HT1080 (cell line): ENCODE data around the gene ELF4. TPM values are rescaled to one million over a fixed set of nuclear protein-coding genes. Genes with fewer than 3 reads are reported as not detected.

ENCODE experiments used
- DNase-seq: peaks from one replicate; pipeline ENCODE4 v3.0.0-alpha.2; 2015; ENCODE audit warnings: low read depth
- total RNA-seq: library from RNA; depleted of rRNA; stranded (reverse); fragments of >200 nt; shearing (Covaris generic); gene quantifications from 2 replicates; pipeline ENCODE4 v1.2.3, GENCODE V29; 2014; rRNA removed

ELF4 gene
- total RNA-seq, 1 experiment from 2014 or later: 18.2 TPM

DNA sequence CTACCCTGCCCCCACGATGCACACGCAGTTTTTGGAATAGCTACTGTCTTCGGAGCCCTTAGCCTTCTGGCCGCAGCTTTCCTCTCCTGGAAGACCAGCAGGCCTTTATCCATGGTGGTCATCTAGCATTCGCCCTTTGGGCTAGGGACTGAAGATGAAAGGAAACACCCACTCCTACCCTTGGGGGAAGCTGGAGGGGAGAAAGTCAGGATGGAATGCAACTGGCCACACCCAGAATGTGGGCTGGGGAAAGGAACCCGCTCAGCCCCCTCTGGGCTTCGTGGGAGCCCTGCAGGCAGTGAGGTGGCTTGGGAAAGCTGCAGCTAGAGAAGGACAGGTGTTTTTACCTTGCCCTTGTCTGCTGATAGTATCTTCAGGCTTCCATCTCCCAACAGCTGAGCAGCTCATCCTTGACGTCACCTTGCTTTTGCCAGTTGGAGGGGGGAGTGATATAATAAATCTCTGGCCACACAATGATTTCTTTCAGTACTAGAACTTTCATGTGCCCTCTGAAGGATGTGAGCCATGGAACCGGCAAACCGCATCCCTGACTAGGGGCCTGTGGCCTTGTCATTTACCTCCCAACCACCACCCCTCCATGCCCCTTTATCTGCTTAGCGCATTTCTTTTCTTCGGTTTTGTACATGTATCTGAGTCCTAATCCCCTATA lies 59.0 kb downstream of the ELF4 start:
- DNase-seq: no peak

DNA sequence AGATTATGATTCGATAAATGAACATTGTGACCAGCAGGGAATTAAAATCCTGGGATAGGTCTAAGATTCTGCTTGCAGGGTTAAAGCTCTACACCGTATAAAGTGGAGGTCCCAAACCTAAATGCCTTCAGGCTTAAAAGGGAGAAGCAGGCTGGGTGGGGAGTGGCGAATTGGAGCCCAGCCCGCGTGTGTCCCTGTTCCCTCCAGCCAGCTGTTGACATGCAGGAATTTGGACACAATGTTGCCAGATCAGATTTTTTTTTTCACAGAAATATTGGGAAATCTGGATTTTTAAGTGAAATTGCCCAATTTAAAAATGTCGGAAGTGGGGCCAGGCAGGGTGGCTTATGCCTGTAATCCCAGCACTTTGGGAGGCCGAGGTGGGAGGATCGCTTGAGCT lies 60.5 kb downstream of the ELF4 start:
- no peak for DNase-seq

GRCh38 chrX:130048686-130049222 lies 61.5 kb downstream of the ELF4 start:
- no peak for DNase-seq

- no peak for DNase-seq
Observed at GRCh38 chrX:130047416-130047815, 62.9 kb downstream of the ELF4 start.

GRCh38 chrX:130039847-130040246 lies 70.5 kb downstream of the ELF4 start:
- no peak for DNase-seq

GRCh38 chrX:130034178-130034577 lies 76.1 kb downstream of the ELF4 start:
- no peak for DNase-seq

DNA sequence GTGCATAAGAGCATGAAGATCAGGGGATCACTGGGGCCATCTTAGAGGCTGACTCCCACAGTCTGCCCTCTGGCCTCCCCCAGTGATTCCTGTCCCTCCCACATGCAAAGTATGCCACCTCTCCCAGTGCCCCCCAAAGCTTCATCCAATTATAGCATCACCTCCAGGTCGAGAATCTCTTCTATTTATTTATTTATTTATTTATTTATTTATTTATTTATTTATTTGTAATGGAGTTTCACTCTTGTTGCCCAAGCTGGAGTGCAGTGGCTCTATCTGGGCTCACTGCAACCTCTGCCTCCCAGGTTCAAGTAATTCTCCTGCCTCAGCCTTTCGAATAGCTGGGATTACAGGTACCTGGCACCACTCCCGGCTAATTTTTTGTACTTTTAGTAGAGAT lies 77.7 kb downstream of the ELF4 start:
- no peak for DNase-seq

DNA sequence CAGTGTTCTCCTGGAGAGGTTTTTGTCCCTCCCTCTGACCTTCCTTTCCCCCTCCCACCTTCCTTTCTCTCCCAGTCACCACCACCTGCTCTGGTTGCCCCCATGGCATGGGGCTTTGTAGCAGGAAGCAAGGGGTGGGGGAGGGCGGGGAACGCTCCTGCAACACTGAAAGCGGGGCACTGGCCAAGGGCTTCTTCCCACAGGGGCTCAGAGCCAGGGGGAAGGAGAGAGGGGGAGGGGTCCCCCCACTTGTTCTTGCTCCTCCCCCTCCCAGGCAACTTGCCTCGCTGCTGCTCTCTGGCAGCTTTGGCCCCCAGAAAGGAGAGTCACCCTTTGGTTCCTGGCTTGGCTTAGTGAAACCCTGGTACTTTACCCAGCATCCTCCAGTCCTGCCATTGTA lies 79.5 kb downstream of the ELF4 start:
- no peak for DNase-seq

DNA sequence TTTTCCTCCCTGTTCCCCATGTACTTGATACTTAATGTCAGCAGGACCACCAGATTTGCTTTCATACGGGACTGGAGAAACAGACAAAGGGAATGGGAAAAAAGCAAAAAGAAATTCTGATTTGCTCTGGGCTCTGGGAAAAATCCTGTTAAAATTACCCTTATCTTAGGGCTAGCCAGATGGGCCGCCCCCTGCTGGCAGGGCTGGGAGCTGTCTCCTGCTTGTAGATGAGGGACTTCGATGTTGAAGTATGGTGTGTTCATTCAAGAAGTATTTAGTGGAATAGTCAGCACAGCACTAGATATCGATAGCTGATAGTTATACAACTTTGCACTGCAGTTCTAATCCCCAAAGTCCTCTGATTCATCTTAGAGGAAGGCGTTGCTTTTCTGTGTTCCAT lies 82.1 kb downstream of the ELF4 start:
- DNase-seq: no peak

DNA sequence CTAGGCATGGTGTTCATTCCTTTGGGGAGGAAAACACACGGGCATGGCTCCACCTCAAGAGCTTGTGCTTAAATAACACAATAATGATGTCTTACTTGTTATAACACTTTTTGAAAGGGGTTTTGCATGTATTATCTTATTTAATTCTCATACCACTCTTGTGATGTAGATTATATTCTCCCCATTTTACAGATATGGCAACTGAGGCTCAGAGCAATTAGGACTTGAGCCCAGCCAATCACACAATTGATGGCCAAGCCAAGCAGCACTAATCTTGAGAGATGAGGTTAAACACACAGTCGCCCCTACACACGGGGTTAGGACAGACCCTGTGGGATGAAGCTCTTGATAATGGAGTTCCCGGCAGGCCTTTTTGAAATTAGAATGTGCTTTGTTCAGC lies 82.7 kb downstream of the ELF4 start:
- no peak for DNase-seq

GRCh38 chrX:130025256-130025655 lies 85.0 kb downstream of the ELF4 start:
- no peak for DNase-seq

DNA sequence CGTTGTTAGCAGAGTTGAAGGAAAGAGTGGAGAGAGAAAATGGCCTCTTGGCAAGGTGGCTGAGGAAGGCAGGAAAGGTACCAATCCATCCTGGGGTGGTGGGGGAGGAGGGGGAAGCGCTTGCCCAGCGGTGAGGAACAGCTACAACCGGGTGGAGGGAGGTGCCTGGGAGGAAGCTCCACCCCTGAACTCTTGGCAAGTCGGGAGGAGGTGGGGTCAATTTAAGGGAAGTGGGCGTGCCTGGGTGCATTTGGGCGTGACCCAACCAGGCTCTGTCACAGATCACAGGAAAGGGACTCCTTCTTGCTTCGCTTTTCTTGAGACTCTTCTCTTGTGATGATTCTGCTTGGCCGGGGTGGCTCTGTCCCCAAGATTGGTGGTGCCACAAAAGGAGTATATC lies 86.2 kb downstream of the ELF4 start:
- peak; percentile 50 for DNase-seq

DNA sequence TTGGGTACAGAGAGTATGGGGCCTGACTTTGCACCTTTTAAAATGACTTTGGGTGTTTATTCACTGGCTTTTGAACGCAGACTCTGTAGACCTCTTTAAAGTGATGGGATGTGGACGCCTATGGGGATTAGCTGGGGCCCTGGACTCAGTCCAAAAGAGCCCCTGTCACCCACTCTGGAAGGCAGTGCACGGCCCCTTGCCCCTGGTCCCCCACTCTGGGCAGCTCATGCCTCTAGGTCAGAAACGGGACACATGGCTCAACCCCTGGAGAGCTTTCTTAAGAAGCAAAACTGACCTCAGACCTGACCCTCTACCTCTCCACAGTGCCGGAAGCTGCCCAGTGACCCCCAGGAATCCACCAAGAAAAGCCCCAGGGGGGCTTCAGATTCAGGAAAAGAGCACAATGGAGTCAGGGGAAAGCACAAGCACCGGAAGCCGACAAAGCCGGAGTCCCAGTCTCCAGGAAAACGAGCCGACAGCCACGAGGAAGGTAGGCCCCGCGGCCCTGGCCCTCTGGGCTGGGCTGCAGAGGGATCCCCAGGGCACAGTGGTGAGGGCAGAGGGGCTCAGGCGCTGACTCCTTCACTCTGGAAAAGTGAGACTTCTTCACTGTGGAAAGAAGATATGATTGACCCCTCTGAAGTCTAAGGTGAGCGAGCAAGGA lies 89.5 kb downstream of the ELF4 start:
- DNase-seq: no peak

GRCh38 chrX:130018143-130018542 lies 92.2 kb downstream of the ELF4 start:
- DNase-seq: no peak

DNA sequence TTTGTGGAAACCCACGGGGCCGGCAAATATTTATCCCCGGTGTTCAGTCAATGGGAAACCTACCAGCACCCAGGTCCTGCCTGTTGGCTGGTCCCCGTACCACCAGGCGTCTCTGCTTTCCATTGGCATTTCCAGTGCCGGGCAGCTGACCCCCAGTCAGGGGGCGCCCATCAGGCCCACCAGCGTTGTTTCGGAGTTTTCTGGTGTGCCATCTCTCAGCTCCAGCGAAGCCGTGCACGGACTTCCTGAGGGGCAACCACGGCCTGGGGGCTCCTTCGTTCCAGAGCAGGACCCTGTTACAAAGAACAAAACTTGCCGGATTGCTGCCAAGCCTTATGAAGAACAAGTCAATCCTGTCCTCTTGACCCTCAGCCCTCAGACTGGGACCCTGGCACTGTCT lies 95.1 kb downstream of the ELF4 start:
- DNase-seq: no peak

Other genes starting within 250 kb of the ELF4 start
- gene UTP14A, start 204.3 kb downstream of the ELF4 start, total RNA-seq: 52.6 and 53.5 TPM in 2 replicates
- gene BCORL1, start 127.9 kb downstream of the ELF4 start, total RNA-seq: 1.2 and 1.6 TPM in 2 replicates
- gene AIFM1, start 55.3 kb upstream of the ELF4 start, total RNA-seq: 27.0 and 28.3 TPM in 2 replicates
- 0.16 TPM in 1 of 2 replicates, not detected in the other for gene RAB33A, start 61.5 kb upstream of the ELF4 start, total RNA-seq
- 5.6 and 7.5 TPM in 2 replicates for gene ZNF280C, start 158.4 kb upstream of the ELF4 start, total RNA-seq
- 8.4 and 9.6 TPM in 2 replicates for gene SLC25A14, start 229.4 kb upstream of the ELF4 start, total RNA-seq